Effector memory CD4-positive, alpha-beta T cell (primary cell): ENCODE measurements around the gene DNALI1.
A peak's percentile ranks its signal among the peaks of the same experiment; 100 is the strongest.
"Not testable (repeated sequence)": the region's sequence is repeated elsewhere in the genome, so short reads cannot be mapped to it uniquely, and the experiment has no call there.

Experiments
- DNase-seq, 3 donors: peaks; one replicate each; pipeline ENCODE4 v3.0.0-alpha.2; 2020
- H3K27ac ChIP-seq: 2 replicates; pipeline ENCODE4 v1.7.0; 2013; ENCODE audit warnings: mild to moderate bottlenecking, low read length, moderate library complexity; ENCODE audit not compliant: insufficient read depth, poor library complexity, severe bottlenecking
- H3K27me3 ChIP-seq: replicated peaks from 2 replicates; pipeline ENCODE4 v1.7.0; 2013; ENCODE audit warnings: mild to moderate bottlenecking, low read length; ENCODE audit not compliant: insufficient read depth, control insufficient read depth, poor library complexity, severe bottlenecking
- H3K36me3 ChIP-seq: 2 replicates; pipeline ENCODE4 v1.7.0; 2013; ENCODE audit warnings: mild to moderate bottlenecking, low read length, moderate library complexity; ENCODE audit not compliant: control insufficient read depth, insufficient read depth
- H3K4me1 ChIP-seq: 2 replicates; pipeline ENCODE4 v1.7.0; 2013; ENCODE audit warnings: low read length, mild to moderate bottlenecking; ENCODE audit not compliant: control insufficient read depth, insufficient read depth, poor library complexity, severe bottlenecking
- H3K4me3 ChIP-seq: 2 replicates; pipeline ENCODE4 v1.7.0; 2013; ENCODE audit warnings: low read length, low read depth, mild to moderate bottlenecking; ENCODE audit not compliant: insufficient read depth, poor library complexity, severe bottlenecking
- H3K9me3 ChIP-seq: 2 replicates; pipeline ENCODE4 v1.7.0; 2013; ENCODE audit warnings: mild to moderate bottlenecking, low read length, moderate library complexity; ENCODE audit not compliant: control insufficient read depth

Gene DNALI1

DNA sequence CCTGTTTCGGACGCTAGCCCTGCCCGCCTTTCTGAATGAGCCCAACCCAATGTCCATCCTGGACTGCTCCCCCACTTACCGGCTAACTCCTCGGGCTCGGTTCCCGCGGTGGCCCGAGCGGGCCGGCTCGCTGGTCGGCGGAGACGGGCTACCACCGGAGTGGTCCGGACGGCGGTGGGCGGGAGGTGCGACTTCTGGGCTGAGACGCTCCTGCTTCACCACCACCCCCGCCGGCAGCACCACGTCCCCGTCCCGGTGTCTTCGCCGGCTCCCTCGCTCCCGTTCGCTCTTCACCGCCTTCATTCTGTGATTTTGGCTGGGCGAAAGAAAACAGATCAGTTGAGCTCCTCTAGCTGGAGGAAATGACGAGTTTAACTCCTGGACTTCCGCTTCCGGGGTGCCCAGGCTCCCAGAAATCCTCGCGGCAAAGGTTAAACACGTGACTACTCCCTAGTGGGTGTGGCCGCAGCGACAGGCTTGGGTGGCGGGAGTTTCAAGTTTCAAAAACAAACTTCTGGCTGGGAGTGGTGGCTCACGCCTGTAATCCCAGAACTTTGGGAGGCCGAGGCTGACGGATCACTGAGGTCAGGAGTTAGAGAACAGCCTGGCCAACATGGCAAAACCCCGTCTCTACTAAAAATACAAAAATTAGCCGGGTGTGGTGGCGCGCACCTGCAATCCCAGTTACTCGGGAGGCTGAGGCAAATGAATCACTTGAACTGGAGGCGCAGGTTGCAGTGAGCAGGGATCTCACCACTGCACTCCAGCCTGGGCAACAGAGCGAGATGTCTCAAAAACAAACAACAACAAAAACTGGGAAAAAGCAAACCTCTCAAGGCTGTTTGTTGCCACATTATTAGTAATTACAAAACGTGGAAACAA is 2.6 kb upstream of the DNALI1 start, which contains the start of gene SNIP1:
Gene SNIP1 (minus strand): TSS at position 367 of the 882 bp plus-strand sequence. CDS start 64 bp downstream, at position 303.
- peak within 1 kb of the TSS; percentile 98 for H3K4me3 ChIP-seq
- H3K27me3 ChIP-seq: no peaks in the 10 kb centered on the region
- peak within 1 kb of the TSS; percentile 88 for H3K27ac ChIP-seq
- no peaks in the 10 kb centered on the region for H3K9me3 ChIP-seq
- peaks cover 5% of the 10 kb centered on the region for H3K36me3 ChIP-seq
- H3K4me1 ChIP-seq: peaks cover 12% of the 10 kb centered on the region
- DNase-seq: peak; percentile 79 to 89 (median 87)

DNA sequence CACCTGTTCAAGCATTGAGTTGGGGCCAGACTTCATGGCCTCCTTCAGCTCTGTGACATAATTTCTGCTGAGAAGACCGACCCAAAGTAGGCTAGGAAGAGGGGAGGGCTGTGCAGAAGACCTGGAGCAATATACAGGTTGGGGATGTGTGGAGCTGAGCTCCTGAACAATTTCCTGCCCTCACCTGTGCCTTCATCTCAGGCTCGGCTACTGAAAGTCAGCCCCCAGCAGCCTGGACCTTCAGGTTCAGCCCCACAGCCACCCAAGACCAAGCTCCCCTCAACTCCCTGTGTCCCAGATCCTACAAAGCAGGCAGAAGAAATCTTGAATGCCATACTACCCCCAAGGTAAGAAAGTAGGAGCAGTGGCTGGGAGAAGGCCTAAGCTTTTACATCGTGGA is 662 bp downstream of the DNALI1 start:
- no peaks in the 10 kb centered on the region for H3K9me3 ChIP-seq
- no peaks in the 10 kb centered on the region for H3K36me3 ChIP-seq
- no peak overlapping the region for H3K27ac ChIP-seq
- H3K27me3 ChIP-seq: no peaks in the 10 kb centered on the region
- H3K4me3 ChIP-seq: no peak overlapping the region
- DNase-seq: no peak
- peaks cover 11% of the 10 kb centered on the region for H3K4me1 ChIP-seq

DNA sequence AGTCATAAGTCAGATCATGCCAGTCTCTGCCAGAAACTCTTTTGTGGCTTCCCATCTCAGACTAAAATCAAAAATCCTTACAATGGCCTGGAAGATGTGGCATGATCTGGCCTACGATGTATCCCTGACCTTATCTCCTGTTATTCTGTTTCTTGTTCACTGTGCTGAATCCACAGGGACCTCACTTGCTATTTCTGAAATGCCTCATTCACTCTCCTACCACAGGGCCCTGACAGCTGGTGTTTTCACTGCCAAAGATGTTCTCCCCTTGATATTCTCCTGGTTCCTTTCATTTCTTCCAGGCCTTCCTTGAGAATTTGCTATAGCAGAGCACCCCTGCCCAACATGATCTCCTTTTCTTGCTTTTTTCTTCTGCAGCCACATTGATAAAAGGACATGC is 1.7 kb downstream of the DNALI1 start:
- Histone ChIP-seq H3K36me3 (no peaks in the 10 kb centered on the region), H3K4me3 (no peak overlapping the region), H3K27ac (no peak overlapping the region), H3K4me1 (peaks cover under 1% of the 10 kb centered on the region), H3K9me3 (no peaks in the 10 kb centered on the region), H3K27me3 (no peaks in the 10 kb centered on the region)
- no peak for DNase-seq

DNA sequence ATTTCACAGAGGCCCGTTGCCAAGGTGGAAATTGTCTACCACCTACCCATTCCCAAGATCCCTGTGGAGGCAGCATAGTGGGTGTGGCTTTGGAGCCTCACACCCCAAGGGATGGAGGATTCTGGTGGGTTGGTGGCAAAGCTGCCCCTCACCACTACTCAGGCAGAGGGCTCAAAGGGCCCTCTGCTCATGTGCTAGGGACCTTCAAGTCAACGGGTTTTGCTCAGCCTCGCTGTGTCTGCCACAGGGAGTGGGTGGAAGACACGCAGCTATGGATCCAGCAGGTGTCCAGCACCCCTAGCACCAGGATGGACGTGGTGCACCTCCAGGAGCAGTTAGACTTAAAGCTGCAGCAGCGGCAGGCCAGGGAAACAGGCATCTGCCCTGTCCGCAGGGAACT is 2.3 kb downstream of the DNALI1 start:
- no peaks in the 10 kb centered on the region for H3K27me3 ChIP-seq
- no peaks in the 10 kb centered on the region for H3K9me3 ChIP-seq
- no peak overlapping the region for H3K27ac ChIP-seq
- DNase-seq: no peak
- H3K36me3 ChIP-seq: no peaks in the 10 kb centered on the region
- H3K4me3 ChIP-seq: no peak overlapping the region
- H3K4me1 ChIP-seq: no peaks in the 10 kb centered on the region

DNA sequence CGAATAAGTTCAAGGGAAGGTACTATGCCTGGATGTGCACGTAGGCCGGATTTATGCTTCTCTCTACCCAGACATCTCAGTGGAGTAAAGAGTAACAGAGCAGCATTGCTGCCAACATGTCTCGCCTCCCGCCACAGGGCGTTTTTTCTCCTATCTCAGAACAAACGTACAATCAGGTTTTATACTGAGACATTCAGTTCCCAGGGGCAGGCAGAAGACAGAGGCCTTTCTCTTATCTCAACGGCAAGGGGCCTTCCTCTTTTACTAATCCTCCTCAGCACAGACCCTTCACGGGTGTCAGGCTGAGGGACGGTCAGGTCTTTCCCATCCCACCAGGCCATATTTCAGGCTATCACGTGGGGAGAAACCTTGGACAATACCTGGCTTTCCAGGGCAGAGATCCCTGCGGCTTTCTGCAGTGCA is 3.2 kb downstream of the DNALI1 start:
- H3K27ac ChIP-seq, H3K4me1 ChIP-seq, H3K27me3 ChIP-seq, H3K36me3 ChIP-seq, H3K4me3 ChIP-seq, DNase-seq, H3K9me3 ChIP-seq: not testable (repeated sequence)

DNA sequence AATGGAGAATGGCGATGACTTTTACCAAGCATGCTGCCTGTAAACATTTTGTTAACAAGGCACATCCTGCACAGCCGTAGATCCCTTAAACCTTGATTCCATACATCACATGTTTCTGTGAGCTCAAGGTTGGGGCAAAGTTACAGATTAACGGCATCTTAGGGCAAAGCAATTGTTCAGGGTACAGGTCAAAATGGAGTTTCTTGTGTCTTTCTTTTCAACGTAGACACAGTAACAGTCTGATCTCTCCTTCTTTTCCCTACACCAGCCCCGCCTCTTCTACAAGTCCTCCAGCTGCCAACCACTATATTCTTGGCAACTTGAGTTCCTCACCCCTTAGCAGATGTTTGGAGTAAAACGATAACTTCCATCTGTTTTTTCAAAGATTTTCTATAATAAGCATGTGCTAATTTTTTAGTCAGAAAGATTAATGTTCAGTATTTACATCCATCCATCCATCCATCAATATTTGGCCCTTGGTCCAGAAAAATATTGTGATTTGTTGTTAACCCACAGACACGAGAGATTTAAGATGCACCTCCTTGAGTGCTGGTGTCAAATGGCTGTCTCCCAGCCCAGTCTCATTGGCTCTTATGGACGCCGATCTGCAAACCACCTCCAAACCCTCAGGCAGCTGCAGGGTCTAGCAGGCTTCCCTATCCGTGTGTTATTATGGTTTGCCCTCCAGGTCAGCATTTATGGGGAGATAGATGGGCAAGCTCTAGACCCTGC is 3.8 kb downstream of the DNALI1 start:
- H3K4me3 ChIP-seq: no peak overlapping the region
- no peak for DNase-seq
- no peak overlapping the region for H3K27ac ChIP-seq
- no peaks in the 10 kb centered on the region for H3K9me3 ChIP-seq
- no peaks in the 10 kb centered on the region for H3K4me1 ChIP-seq
- peaks cover 9% of the 10 kb centered on the region for H3K36me3 ChIP-seq
- H3K27me3 ChIP-seq: no peaks in the 10 kb centered on the region

DNA sequence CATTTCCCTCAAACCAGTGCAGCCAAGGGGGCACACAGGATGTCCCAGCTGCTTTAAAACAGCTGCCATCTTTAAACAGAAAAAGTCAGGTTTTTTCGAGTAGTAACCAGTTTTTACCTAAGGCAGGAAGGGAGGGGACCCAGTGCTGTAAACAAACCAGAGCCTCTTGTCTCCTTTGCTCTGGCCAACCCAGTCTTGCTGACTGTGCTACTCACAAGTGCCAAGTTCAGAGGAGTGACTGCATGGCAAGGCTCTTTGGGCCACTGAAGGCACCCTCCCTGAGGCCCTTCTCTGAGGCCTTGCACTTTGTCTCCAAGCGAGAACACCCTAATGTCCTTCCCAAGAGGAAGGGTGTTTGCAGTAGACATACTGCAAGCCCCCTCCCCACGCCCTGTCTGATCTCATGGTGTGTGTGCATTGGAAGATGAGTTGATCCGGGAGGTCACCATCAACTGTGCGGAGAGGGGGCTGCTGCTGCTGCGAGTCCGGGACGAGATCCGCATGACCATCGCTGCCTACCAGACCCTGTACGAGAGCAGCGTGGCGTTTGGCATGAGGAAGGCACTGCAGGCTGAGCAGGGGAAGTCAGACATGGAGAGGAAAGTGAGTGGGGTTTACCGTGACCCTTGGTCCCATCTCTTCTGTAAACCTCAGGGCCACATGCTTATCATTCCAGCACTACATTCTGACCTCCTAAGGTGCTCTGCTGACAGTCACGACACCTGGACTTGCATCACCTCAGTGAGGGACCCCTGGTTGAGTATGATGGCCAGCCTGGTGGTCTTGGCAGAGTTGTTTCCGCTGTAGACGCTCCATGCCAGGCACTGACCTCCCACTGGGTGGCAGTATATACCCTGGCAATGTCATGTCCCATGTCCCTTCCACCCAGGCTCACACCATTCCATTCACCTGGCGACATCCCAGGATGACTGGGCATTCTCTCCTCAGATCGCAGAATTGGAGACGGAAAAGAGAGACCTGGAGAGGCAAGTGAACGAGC is 4.7 kb downstream of the DNALI1 start:
- peaks cover 17% of the 10 kb centered on the region for H3K36me3 ChIP-seq
- no peaks in the 10 kb centered on the region for H3K9me3 ChIP-seq
- H3K27me3 ChIP-seq: no peaks in the 10 kb centered on the region
- H3K4me3 ChIP-seq: no peak overlapping the region
- peak in 1 of 3 donors; percentile 15 for DNase-seq
- H3K4me1 ChIP-seq: no peaks in the 10 kb centered on the region
- no peak overlapping the region for H3K27ac ChIP-seq

DNA sequence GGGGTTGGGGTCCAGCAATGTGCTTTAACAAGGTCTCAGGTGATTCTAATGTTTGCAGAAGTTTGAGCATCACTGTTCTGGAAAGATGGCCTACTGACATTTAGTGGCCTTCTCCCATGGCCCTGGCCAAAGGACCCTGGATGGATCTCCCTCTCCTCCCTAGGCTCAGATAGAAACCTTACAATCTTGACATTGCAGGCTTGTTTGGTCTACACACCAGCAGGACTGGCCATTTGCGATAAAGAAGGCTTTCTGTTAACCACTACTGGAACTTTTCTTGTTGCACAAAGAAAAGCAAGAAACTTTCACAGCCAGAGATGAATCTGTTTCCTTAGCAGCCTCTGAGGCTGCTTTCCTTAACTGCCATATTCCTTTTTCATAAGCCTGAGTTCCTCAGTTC is 6.2 kb downstream of the DNALI1 start:
- Histone ChIP-seq H3K27ac (no peak overlapping the region), H3K27me3 (no peaks in the 10 kb centered on the region), H3K9me3 (no peaks in the 10 kb centered on the region), H3K4me3 (no peak overlapping the region), H3K36me3 (peaks cover 32% of the 10 kb centered on the region), H3K4me1 (no peaks in the 10 kb centered on the region)
- DNase-seq: no peak

DNA sequence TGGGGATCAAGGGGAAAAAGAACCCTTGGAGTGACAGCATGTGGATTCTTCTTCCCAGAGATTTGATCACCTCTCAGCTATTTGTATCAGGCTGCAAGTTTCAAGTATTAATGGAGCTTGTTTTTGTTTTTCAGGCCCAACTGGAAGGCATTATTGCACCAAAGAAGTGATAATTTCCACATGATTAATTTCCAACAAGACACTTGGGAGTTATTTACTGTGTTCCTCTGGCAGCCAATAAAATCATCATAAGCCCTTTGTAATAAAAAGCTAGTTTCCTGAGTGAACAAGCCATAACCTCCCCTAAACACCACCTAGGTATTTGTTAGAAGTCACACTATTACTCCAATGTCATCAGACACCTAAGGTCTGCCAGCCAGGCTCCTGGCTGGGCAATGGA is 8.2 kb downstream of the DNALI1 start:
- no peaks in the 10 kb centered on the region for H3K4me1 ChIP-seq
- H3K4me3 ChIP-seq: no peak overlapping the region
- no peak for DNase-seq
- peaks cover 45% of the 10 kb centered on the region for H3K36me3 ChIP-seq
- no peak overlapping the region for H3K27ac ChIP-seq
- H3K9me3 ChIP-seq: no peaks in the 10 kb centered on the region
- H3K27me3 ChIP-seq: no peaks in the 10 kb centered on the region
